HepG2 (cell line): ENCODE measurements around the gene ZNF282. TPM values are rescaled to one million over a fixed set of nuclear protein-coding genes. Genes with fewer than 3 reads are reported as not detected.
A peak's percentile ranks its signal among the peaks of the same experiment; 100 is the strongest.

Experiments used
- ATAC-seq: fragments of 200-7000 bp; cut with Tn5 transposase; 3 replicates; pipeline ENCODE4 v1.9.1; 2020; ENCODE audit warnings: mild to moderate bottlenecking, moderate library complexity
- BruUV-seq: library from RNA; stranded (reverse); fragments of 400-500 nt; replicated peaks from 2 replicates; lab custom pipeline; 2021; lab: Mats Ljungman, UMichigan
- CTCF ChIA-PET: fragments of 300-600 bp; formaldehyde crosslinking; extraction: SDS; loops from one replicate; lab custom pipeline; 2021; ENCODE audit warnings: low total read pairs, inconsistent platforms, low intra/inter-chr PET ratio; lab: Yijun Ruan, JAX
- POLR2A ChIA-PET: fragments of 350-600 bp; sonication (Branson Sonifier 250); formaldehyde crosslinking; loops from one replicate; lab custom pipeline; 2020; ENCODE audit warnings: antibody characterized with exemption, inconsistent platforms; lab: Yijun Ruan, JAX
- DNase-seq: peaks from one replicate; pipeline ENCODE4 v3.0.0-alpha.2; 2015; ENCODE audit warnings: low spot score
- FAIRE-seq: peaks from 3 replicates; lab custom pipeline; 2011; peaks lifted over from hg19 to GRCh38; lab: Jason Lieb, UNC
- H2AFZ ChIP-seq: one replicate; pipeline ENCODE4 v1.6.1; 2011; ENCODE audit warnings: low read length, inconsistent platforms
- H3K27ac ChIP-seq: fragments of 300-600 bp; 3 replicates; pipeline ENCODE4 v1.8.0; 2011; ENCODE audit warnings: mixed run types, mild to moderate bottlenecking, mixed read lengths, low read length, inconsistent platforms; ENCODE audit not compliant: insufficient read depth; ENCODE audit errors: extremely low read length
- H3K27me3 ChIP-seq, 2 experiments: fragments of 200-600 bp in 1 of 2; 2 replicates in 1 of 2; 3 replicates in 1 of 2; pipeline versions ENCODE4 v1.6.0 to v1.8.0; 2011; ENCODE audit warnings: low read length in 2 of 2, mild to moderate bottlenecking in 2 of 2, moderate library complexity in 2 of 2, inconsistent platforms in 1 of 2; ENCODE audit not compliant: insufficient read depth in 2 of 2, control insufficient read depth in 1 of 2
- H3K36me3 ChIP-seq, 2 experiments: fragments of 200-600 bp in 1 of 2; replicated peaks in 1 of 2; 2 replicates in 1 of 2; 3 replicates in 1 of 2; pipeline versions ENCODE4 v1.5.1 to v1.8.0; 2011; ENCODE audit warnings: low read length in 2 of 2, inconsistent platforms in 1 of 2; ENCODE audit not compliant: insufficient read depth in 2 of 2, control insufficient read depth in 1 of 2
- H3K4me1 ChIP-seq: 2 replicates; pipeline ENCODE4 v1.5.1; 2012; ENCODE audit warnings: low read length, inconsistent platforms; ENCODE audit not compliant: insufficient read depth
- H3K4me2 ChIP-seq: 2 replicates; pipeline ENCODE4 v1.6.0; 2011; ENCODE audit warnings: low read depth, low read length, inconsistent platforms
- H3K4me3 ChIP-seq, 3 experiments: fragments of 200-600 bp in 1 of 3; sonication (generic), shearing (Covaris generic) in 1 of 3; replicated peaks in 1 of 3; 2 replicates each; pipeline ENCODE4 v1.5.1; 2011 to 2016; ENCODE audit warnings: low read length in 3 of 3, inconsistent platforms in 2 of 3, low read depth in 2 of 3, mild to moderate bottlenecking in 2 of 3, control low read depth in 1 of 3, mixed read lengths in 1 of 3; ENCODE audit not compliant: insufficient read depth in 1 of 3
- H3K79me2 ChIP-seq: one replicate; pipeline ENCODE4 v1.6.1; 2011; ENCODE audit warnings: low read length, inconsistent platforms; ENCODE audit not compliant: insufficient read depth
- H3K9ac ChIP-seq: 2 replicates; pipeline ENCODE4 v1.6.0; 2011; ENCODE audit warnings: mild to moderate bottlenecking, low read depth, low read length, inconsistent platforms; ENCODE audit not compliant: insufficient read depth
- H3K9me3 ChIP-seq: 2 replicates; pipeline ENCODE4 v1.5.1; 2012; ENCODE audit warnings: mild to moderate bottlenecking, low read length
- H4K20me1 ChIP-seq: 2 replicates; pipeline ENCODE4 v1.6.0; 2011; ENCODE audit warnings: inconsistent platforms, mild to moderate bottlenecking, low read length, moderate library complexity; ENCODE audit not compliant: insufficient read depth
- BCL6 ChIP-seq: IDR thresholded peaks from 2 replicates; pipeline ENCODE4 v1.6.1; 2016; ENCODE audit warnings: missing genetic modification reagents, missing compliant biosample characterization
- CCAR2 ChIP-seq: fragments of 200-400 bp; formaldehyde crosslinking; optimal IDR thresholded peaks from 2 replicates; pipeline ENCODE3; 2018; ENCODE audit warnings: low read depth, mild to moderate bottlenecking, low read length, moderate library complexity
- DMAP1 ChIP-seq: IDR thresholded peaks from 2 replicates; pipeline ENCODE4 v1.6.1; 2016
- NPAS2 ChIP-seq: sonication (generic); formaldehyde crosslinking; IDR thresholded peaks from 2 replicates; pipeline ENCODE4 v1.8.0; 2022; ENCODE audit warnings: mild to moderate bottlenecking, missing genetic modification reagents, borderline replicate concordance
- PHF5A ChIP-seq: IDR thresholded peaks from one replicate; pipeline ENCODE4 v1.6.1; 2018; ENCODE audit warnings: low read depth, missing genetic modification reagents; ENCODE audit not compliant: unreplicated experiment
- POLR2G ChIP-seq: fragments of 200-400 bp; formaldehyde crosslinking; IDR thresholded peaks from 2 replicates; pipeline ENCODE4 v1.6.1; 2018; ENCODE audit warnings: mild to moderate bottlenecking, low read depth, low read length, moderate library complexity
- TEAD3 ChIP-seq: optimal IDR thresholded peaks from 2 replicates; pipeline ENCODE3; 2016; ENCODE audit warnings: borderline replicate concordance
- WIZ ChIP-seq: sonication (generic); formaldehyde crosslinking; IDR thresholded peaks from 2 replicates; pipeline ENCODE4 v1.5.1; 2020; ENCODE audit warnings: mild to moderate bottlenecking, missing genetic modification reagents
- ZNF547 ChIP-seq: sonication (generic); formaldehyde crosslinking; IDR thresholded peaks from 2 replicates; pipeline ENCODE4 v1.5.1; 2020; ENCODE audit warnings: mild to moderate bottlenecking, missing genetic modification reagents
- ZNF619 ChIP-seq: sonication (generic); formaldehyde crosslinking; IDR thresholded peaks from 2 replicates; pipeline ENCODE4 v1.4.0; 2020; ENCODE audit warnings: mild to moderate bottlenecking, missing genetic modification reagents
- WGBS: methylation state at CpG from one replicate; pipeline ENCODE4 v1.1.6; 2017; ENCODE audit warnings: low lambda C conversion rate; 5-methylcytosine and 5-hydroxymethylcytosine counted together
- in situ Hi-C: cut with HindIII; loops from 2 replicates; pipeline ENCODE4 v1.10.0; 2017; ENCODE audit warnings: low pct_unique_long_range_greater_than_20kb; ENCODE audit not compliant: extremely low pct_ligation_motif_present
- intact Hi-C: fragments of 100-400 bp; cut with micrococcal nuclease; formaldehyde crosslinking; loops from one replicate; pipeline ENCODE4 v1.10.0; 2022; ENCODE audit not compliant: unreplicated experiment
- polyA plus RNA-seq, 8 experiments: library from polyadenylated mRNA; depleted of rRNA in 3 of 8; stranded (reverse) in 7 of 8; unstranded in 1 of 8; fragments of >200 nt; fragmentation: Illumina TruSeq in 4 of 8; extraction: Trizol in 4 of 8; gene quantifications; 2 replicates each; pipeline versions ENCODE4 v1.2.1 to v1.2.3, GENCODE V29; 2011 to 2016; ENCODE audit warnings: low read depth in 4 of 8, missing spikeins in 1 of 8, mixed read lengths in 1 of 8; ENCODE audit not compliant: insufficient read depth in 1 of 8
- total RNA-seq, 5 experiments: library from RNA; depleted of rRNA; stranded (reverse); fragments of >200 nt; fragmentation: Illumina TruSeq; extraction: Trizol; gene quantifications; 2 replicates each; pipeline ENCODE4 v1.2.3, GENCODE V29; 2016; ENCODE audit warnings: low read depth in 1 of 5
- TF ChIP-seq, protein P1 (sequence below): sonication (generic); formaldehyde crosslinking; IDR thresholded peaks from 2 replicates; pipeline ENCODE4 v1.8.1; 2022; ENCODE audit warnings: mild to moderate bottlenecking, missing genetic modification reagents
- TF ChIP-seq, protein P2 (sequence below): IDR thresholded peaks from 2 replicates; pipeline ENCODE4 v1.6.1; 2016; ENCODE audit warnings: low read depth, control low read depth

ZNF282 gene
- total and polyA plus RNA-seq, 2 of the 13 experiments (the other 11 are each of a cell fraction or from before 2014, with no cell fraction given): 9.1 to 20.9 TPM

DNA sequence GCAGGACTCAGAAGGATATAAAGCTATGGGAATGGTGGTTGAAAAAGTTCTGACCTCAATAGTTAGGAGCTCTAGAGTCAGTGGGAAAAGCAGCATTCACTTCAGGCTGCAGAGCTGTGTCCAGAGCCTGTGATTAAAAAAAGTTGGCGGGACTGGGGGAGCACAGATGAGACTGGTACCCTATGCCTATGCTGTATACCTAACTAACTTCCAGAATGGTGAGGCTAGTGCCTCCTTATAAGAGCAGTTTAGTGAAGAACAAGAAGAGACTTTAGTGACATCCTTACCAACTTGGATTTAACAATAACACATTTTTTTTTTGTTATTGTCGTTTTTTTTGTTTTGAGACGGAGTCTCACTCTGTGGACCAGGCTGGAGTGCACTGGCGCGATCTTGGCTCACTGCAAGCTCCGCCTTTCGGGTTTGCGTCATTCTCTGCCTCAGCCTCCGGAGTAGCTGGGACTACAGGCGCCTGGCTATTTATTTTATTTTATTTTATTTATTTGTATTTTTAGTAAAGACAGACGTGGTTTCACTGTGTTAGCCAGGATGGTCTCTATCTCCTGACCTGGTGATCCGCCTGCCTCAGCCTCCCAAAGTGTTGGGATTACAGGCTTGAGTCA is 6.6 kb upstream of the ZNF282 start:
- H2AFZ ChIP-seq: no peak overlapping the region
- in situ Hi-C loops: no loop called here
- peaks cover 16% of the 10 kb centered on the region for H3K4me1 ChIP-seq
- 48% methylated on average over 12 of the region's 12 CpGs for WGBS
- intact Hi-C loops: no loop called here
- DNase-seq (no peak), FAIRE-seq (no peak), ATAC-seq (peak; percentile 22; the same call in 2 of the 3 replicates)
- no peaks in the 10 kb centered on the region for H3K36me3 ChIP-seq
- no peak overlapping the region for H3K27ac ChIP-seq
- H3K79me2 ChIP-seq: no peaks in the 10 kb centered on the region
- no peak overlapping the region for H3K9ac ChIP-seq
- TF ChIP-seq PHF5A (CRISPR knock-in tag): no peak
- no peak for TF ChIP-seq CCAR2
- TF ChIP-seq ZNF547 (CRISPR knock-in tag): no peak
- no peak for TF ChIP-seq BCL6 (CRISPR knock-in tag)
- TF ChIP-seq NPAS2 (CRISPR knock-in tag): no peak
- TF ChIP-seq, protein P1, sequence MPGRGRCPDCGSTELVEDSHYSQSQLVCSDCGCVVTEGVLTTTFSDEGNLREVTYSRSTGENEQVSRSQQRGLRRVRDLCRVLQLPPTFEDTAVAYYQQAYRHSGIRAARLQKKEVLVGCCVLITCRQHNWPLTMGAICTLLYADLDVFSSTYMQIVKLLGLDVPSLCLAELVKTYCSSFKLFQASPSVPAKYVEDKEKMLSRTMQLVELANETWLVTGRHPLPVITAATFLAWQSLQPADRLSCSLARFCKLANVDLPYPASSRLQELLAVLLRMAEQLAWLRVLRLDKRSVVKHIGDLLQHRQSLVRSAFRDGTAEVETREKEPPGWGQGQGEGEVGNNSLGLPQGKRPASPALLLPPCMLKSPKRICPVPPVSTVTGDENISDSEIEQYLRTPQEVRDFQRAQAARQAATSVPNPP (CRISPR knock-in tag): no peak
- TF ChIP-seq, protein P2, sequence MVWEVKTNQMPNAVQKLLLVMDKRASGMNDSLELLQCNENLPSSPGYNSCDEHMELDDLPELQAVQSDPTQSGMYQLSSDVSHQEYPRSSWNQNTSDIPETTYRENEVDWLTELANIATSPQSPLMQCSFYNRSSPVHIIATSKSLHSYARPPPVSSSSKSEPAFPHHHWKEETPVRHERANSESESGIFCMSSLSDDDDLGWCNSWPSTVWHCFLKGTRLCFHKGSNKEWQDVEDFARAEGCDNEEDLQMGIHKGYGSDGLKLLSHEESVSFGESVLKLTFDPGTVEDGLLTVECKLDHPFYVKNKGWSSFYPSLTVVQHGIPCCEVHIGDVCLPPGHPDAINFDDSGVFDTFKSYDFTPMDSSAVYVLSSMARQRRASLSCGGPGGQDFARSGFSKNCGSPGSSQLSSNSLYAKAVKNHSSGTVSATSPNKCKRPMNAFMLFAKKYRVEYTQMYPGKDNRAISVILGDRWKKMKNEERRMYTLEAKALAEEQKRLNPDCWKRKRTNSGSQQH (CRISPR knock-in tag): no peak
- no peak for TF ChIP-seq DMAP1 (CRISPR knock-in tag)
- TF ChIP-seq WIZ: no peak
- no peak for TF ChIP-seq ZNF619 (CRISPR knock-in tag)
- TF ChIP-seq POLR2G: no peak
- no peak for TF ChIP-seq TEAD3 (CRISPR knock-in tag)
- H3K27me3 ChIP-seq: peaks cover 0 to 7% of the 10 kb centered on the region in 2 experiments; a peak in 2 of 5 replicates
- POLR2A ChIA-PET: no interaction called here
- H3K4me2 ChIP-seq: peak overlapping the region; percentile 36; the same call in 1 of the 2 replicates
- H3K9me3 ChIP-seq: no peaks in the 10 kb centered on the region
- CTCF ChIA-PET: no interaction called here
- no peaks in the 10 kb centered on the region for H4K20me1 ChIP-seq
- no peak overlapping the region; a peak in 1 of 6 replicates for H3K4me3 ChIP-seq
- BruUV-seq: no TSS peak
